Measurements from ENCODE around the gene MTCP1. TPM values are rescaled to one million over a fixed set of nuclear protein-coding genes. Genes with fewer than 3 reads are reported as not detected.

Gene MTCP1
- total and polyA plus RNA-seq, 2 experiments from 2014 or later = 0.83 to 17.7 TPM

DNA sequence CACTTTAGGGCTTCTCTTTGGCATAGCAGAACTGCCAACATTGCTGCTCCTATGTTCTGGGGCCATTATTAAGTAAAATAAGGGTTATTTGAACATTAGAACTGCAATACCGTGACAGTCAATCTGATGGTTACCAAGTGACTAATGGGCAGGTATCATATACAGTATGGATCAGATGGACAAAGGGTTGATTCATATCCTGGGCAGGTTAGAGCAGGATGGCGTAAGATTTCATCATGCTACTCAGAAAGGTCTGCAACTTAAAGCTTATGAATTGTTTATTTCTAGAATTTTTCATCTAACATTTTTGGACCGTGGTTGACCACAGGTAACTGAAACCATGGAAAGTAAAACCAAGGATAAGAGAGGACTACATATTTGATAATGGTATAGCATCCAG lies 41.2 kb upstream of the MTCP1 start (continued):
- TF ChIP-seq, protein P1, sequence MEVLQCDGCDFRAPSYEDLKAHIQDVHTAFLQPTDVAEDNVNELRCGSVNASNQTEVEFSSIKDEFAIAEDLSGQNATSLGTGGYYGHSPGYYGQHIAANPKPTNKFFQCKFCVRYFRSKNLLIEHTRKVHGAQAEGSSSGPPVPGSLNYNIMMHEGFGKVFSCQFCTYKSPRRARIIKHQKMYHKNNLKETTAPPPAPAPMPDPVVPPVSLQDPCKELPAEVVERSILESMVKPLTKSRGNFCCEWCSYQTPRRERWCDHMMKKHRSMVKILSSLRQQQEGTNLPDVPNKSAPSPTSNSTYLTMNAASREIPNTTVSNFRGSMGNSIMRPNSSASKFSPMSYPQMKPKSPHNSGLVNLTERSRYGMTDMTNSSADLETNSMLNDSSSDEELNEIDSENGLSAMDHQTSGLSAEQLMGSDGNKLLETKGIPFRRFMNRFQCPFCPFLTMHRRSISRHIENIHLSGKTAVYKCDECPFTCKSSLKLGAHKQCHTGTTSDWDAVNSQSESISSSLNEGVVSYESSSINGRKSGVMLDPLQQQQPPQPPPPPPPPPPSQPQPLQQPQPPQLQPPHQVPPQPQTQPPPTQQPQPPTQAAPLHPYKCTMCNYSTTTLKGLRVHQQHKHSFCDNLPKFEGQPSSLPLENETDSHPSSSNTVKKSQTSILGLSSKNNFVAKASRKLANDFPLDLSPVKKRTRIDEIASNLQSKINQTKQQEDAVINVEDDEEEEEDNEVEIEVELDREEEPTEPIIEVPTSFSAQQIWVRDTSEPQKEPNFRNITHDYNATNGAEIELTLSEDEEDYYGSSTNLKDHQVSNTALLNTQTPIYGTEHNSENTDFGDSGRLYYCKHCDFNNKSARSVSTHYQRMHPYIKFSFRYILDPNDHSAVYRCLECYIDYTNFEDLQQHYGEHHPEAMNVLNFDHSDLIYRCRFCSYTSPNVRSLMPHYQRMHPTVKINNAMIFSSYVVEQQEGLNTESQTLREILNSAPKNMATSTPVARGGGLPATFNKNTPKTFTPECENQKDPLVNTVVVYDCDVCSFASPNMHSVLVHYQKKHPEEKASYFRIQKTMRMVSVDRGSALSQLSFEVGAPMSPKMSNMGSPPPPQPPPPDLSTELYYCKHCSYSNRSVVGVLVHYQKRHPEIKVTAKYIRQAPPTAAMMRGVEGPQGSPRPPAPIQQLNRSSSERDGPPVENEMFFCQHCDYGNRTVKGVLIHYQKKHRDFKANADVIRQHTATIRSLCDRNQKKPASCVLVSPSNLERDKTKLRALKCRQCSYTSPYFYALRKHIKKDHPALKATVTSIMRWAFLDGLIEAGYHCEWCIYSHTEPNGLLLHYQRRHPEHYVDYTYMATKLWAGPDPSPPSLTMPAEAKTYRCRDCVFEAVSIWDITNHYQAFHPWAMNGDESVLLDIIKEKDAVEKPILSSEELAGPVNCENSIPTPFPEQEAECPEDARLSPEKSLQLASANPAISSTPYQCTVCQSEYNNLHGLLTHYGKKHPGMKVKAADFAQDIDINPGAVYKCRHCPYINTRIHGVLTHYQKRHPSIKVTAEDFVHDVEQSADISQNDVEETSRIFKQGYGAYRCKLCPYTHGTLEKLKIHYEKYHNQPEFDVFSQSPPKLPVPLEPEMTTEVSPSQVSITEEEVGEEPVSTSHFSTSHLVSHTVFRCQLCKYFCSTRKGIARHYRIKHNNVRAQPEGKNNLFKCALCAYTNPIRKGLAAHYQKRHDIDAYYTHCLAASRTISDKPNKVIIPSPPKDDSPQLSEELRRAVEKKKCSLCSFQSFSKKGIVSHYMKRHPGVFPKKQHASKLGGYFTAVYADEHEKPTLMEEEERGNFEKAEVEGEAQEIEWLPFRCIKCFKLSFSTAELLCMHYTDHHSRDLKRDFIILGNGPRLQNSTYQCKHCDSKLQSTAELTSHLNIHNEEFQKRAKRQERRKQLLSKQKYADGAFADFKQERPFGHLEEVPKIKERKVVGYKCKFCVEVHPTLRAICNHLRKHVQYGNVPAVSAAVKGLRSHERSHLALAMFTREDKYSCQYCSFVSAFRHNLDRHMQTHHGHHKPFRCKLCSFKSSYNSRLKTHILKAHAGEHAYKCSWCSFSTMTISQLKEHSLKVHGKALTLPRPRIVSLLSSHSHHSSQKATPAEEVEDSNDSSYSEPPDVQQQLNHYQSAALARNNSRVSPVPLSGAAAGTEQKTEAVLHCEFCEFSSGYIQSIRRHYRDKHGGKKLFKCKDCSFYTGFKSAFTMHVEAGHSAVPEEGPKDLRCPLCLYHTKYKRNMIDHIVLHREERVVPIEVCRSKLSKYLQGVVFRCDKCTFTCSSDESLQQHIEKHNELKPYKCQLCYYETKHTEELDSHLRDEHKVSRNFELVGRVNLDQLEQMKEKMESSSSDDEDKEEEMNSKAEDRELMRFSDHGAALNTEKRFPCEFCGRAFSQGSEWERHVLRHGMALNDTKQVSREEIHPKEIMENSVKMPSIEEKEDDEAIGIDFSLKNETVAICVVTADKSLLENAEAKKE (CRISPR knock-in tag; IDR thresholded peaks at IDR 0.05) = no peak
- TF ChIP-seq ZNF331 (CRISPR knock-in tag; IDR thresholded peaks at IDR 0.05; ENCODE audit: low read depth) = no peak

GRCh38 chrX:155108427-155108826 lies 37.5 kb upstream of the MTCP1 start:
- Mint-ChIP-seq H3K4me3 (no peak overlapping the region), H3K36me3 (ENCODE audit: low read depth) (peaks cover 20% of the 10 kb centered on the region; the same call in 2 of the 3 replicates), H3K4me1 (no peaks in the 10 kb centered on the region), H3K27ac (no peak overlapping the region), H3K9me3 (no peaks in the 10 kb centered on the region), H3K27me3 (ENCODE audit: insufficient read depth, low read depth, poor library complexity) (no peaks in the 10 kb centered on the region)
- no peak overlapping the region for H3K27ac ChIP-seq (ENCODE audit: low read depth)
- H2AFZ ChIP-seq = no peak overlapping the region
- DNase-seq (ENCODE audit: low spot score) (no peak), ATAC-seq (no peak)
- H3K27me3 ChIP-seq (ENCODE audit: insufficient read depth) = no peaks in the 10 kb centered on the region
- H3K4me2 ChIP-seq = no peak overlapping the region
- H3K9me2 ChIP-seq (ENCODE audit: insufficient read depth) = no peaks in the 10 kb centered on the region
- no peaks in the 10 kb centered on the region for H4K20me1 ChIP-seq (replicated peaks; ENCODE audit: insufficient read depth)
- H3F3A ChIP-seq (replicated peaks; ENCODE audit: low read depth) = no peaks in the 10 kb centered on the region
- no peaks in the 10 kb centered on the region for H3K4me1 ChIP-seq (ENCODE audit: insufficient read depth)
- no peaks in the 10 kb centered on the region for H3K79me2 ChIP-seq (replicated peaks; ENCODE audit: insufficient read depth)
- H3K4me3 ChIP-seq = no peak overlapping the region
- no peaks in the 10 kb centered on the region for H3K36me3 ChIP-seq (ENCODE audit: insufficient read depth)
- TF ChIP-seq, protein P2, sequence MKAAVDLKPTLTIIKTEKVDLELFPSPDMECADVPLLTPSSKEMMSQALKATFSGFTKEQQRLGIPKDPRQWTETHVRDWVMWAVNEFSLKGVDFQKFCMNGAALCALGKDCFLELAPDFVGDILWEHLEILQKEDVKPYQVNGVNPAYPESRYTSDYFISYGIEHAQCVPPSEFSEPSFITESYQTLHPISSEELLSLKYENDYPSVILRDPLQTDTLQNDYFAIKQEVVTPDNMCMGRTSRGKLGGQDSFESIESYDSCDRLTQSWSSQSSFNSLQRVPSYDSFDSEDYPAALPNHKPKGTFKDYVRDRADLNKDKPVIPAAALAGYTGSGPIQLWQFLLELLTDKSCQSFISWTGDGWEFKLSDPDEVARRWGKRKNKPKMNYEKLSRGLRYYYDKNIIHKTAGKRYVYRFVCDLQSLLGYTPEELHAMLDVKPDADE (IDR thresholded peaks at IDR 0.05) = no peak
- TF ChIP-seq, protein P1 (CRISPR knock-in tag; IDR thresholded peaks at IDR 0.05) = no peak
- no peak for TF ChIP-seq STAT1 (IDR thresholded peaks at IDR 0.05; ENCODE audit: unreplicated experiment)
- no peak for TF ChIP-seq ZNF331 (CRISPR knock-in tag; IDR thresholded peaks at IDR 0.05; ENCODE audit: low read depth)
- no peak for TF ChIP-seq EZH2 (IDR thresholded peaks at IDR 0.05; ENCODE audit: low read depth, unreplicated experiment)
- TF ChIP-seq NANOG (IDR thresholded peaks at IDR 0.05; ENCODE audit: borderline replicate concordance) = no peak
